Measurements from ENCODE around the gene FTCD. TPM values are rescaled to one million over a fixed set of nuclear protein-coding genes. Genes with fewer than 3 reads are reported as not detected.
A peak's percentile ranks its signal among the peaks of the same experiment; 100 is the strongest.

Gene FTCD
- total and polyA plus RNA-seq, 9 of the 15 experiments (the other 6 are each of a cell fraction or from before 2014, with no cell fraction given), result 0.11 to 1.6 (median 0.67) TPM; not detected in 5

DNA sequence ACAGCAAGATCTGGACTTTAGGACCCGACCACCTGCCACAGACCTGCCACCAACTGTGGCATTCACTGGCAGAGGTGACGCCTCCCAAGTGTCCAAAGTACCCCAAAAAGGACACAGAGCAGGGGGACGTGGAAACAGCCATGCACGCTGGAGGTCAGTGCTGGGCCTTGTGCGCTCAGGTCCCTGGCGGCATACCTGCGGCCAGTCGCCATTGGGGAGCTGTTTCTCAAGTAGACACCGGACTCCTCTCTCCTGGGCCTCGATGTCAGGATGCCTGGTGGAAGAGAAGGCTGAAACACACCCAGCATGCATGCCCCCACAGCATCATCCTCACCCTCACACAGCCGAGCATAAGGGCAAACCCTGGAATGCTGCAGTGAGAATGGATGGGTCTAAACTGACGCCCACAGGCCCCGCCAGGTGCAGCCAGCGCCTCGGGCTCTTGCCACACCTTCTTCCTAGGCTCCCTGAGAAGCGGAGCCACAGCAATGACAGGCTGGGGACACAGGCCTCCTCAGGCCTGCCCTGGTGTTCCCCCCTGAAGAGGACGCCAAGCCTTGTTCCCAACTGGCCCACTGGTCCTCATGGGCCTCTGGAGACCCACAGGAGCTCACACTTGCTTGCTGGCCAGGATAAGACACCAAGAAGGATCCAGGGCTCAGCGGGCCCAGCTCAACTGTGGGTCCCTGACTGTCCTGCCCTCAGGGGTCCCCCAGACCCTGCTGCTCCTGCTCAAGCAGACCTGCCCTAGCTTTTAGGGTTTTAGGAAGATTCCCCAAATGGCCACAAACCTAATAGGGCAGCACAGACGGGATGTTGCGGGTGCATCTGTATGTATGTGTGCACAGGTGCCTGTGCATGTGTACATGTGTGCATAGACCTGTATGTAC lies 36.6 kb upstream of the FTCD start:
- 91% methylated on average over 19 of the region's 20 CpGs for WGBS (ENCODE audit: insufficient coverage, low coverage, missing lambda C conversion rate)
- Histone ChIP-seq H3K79me2 (ENCODE audit: control insufficient read depth, insufficient read depth, low read length) (no peaks in the 10 kb centered on the region), H3K27ac (ENCODE audit: extremely low read depth, low read depth, low read length) (no peak overlapping the region), H3K36me3 (ENCODE audit: control insufficient read depth, insufficient read depth, low read length) (peaks cover 91% of the 10 kb centered on the region; the same call in 2 of the 3 replicates), H3K9me1 (ENCODE audit: control insufficient read depth, insufficient read depth, low read length) (no peaks in the 10 kb centered on the region), H3K4me3 (no peak overlapping the region), H4K20me1 (replicated peaks; ENCODE audit: control insufficient read depth, insufficient read depth, low read length) (no peaks in the 10 kb centered on the region), H3K9me3 (replicated peaks; ENCODE audit: control insufficient read depth, insufficient read depth, low read depth, low read length) (no peaks in the 10 kb centered on the region), H3K4me1 (replicated peaks in 1 of 2; ENCODE audit: control insufficient read depth in 2 of 2, insufficient read depth in 2 of 2, low read length in 2 of 2) (peaks cover 31 to 46% of the 10 kb centered on the region in 2 experiments), H3K9ac (ENCODE audit: insufficient read depth in 1 of 2, low read depth in 2 of 2, low read length in 2 of 2) (peak overlapping the region in 1 of 2 experiments; percentile 64; a peak in 1 of 4 replicates), H3K27me3 (ENCODE audit: control insufficient read depth in 2 of 2, insufficient read depth in 2 of 2, low read length in 2 of 2) (no peaks in the 10 kb centered on the region), H3K4me2 (ENCODE audit: insufficient read depth, low read length) (no peak overlapping the region), H2AFZ (ENCODE audit: low read depth, low read length) (no peak overlapping the region)
- in situ Hi-C loops (cut with MboI) (no loop called here), intact Hi-C loops (cut with micrococcal nuclease) (no loop called here)
- ChIA-PET CTCF (ENCODE audit: low intra/inter-chr PET ratio) (no interaction called here), POLR2A (interaction anchor here (0.5 to 0.7 kb wide), 2 partner anchors 24 to 61 kb away, joined by 3 read pairs; no protein-coding TSS in a partner anchor)
- DNase-seq (ENCODE audit: extremely low read depth in 1 of 4, low spot score in 3 of 4) (no peak), FAIRE-seq (no peak), ATAC-seq (no peak)
- no TSS peak for BruUV-seq (replicated peaks)
- TF ChIP-seq LEF1 (IDR thresholded peaks at IDR 0.05) (no peak), NCOA6 (IDR thresholded peaks at IDR 0.05) (no peak), RFX5 (IDR thresholded peaks at IDR 0.05; ENCODE audit: low read depth, low read length) (no peak), RBM22 (IDR thresholded peaks at IDR 0.05; ENCODE audit: low read depth, low read length, poor library complexity, severe bottlenecking) (peak; percentile 20), TRIM28 (IDR thresholded peaks at IDR 0.05) (no peak), FOXA3 (CRISPR knock-in tag; conservative IDR thresholded peaks at IDR 0.05 in 1 of 2, IDR thresholded peaks at IDR 0.05 in 1 of 2) (no peak), POLR2AphosphoS2 (IDR thresholded peaks at IDR 0.05; ENCODE audit: low read length) (no peak), RFX1 (IDR thresholded peaks at IDR 0.05) (no peak), MYC (IDR thresholded peaks at IDR 0.05; ENCODE audit: low read depth, low read length) (no peak), MYC (CRISPR knock-in tag; IDR thresholded peaks at IDR 0.05; ENCODE audit: borderline replicate concordance, low read depth) (no peak), ELF4 (CRISPR knock-in tag; IDR thresholded peaks at IDR 0.05) (no peak), POLR2G (IDR thresholded peaks at IDR 0.05; ENCODE audit: low read depth, low read length) (peak; percentile 68), HIVEP1 (CRISPR knock-in tag; IDR thresholded peaks at IDR 0.05) (no peak)
- TF ChIP-seq, protein P1, sequence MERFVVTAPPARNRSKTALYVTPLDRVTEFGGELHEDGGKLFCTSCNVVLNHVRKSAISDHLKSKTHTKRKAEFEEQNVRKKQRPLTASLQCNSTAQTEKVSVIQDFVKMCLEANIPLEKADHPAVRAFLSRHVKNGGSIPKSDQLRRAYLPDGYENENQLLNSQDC (CRISPR knock-in tag; IDR thresholded peaks at IDR 0.05), result no peak
